Measurements from ENCODE around the gene SMPDL3A. TPM values are rescaled to one million over a fixed set of nuclear protein-coding genes. Genes with fewer than 3 reads are reported as not detected.

Gene SMPDL3A
- polyA plus RNA-seq, 6 donors from 2014 or later: 0.19 TPM; not detected in 5

Other genes with a start within 250 kb of the SMPDL3A start
- under 1 TPM in 2 of 6 donors, not detected in 4; 0.53 to 0.68 TPM for gene PKIB, start 178.9 kb upstream of the SMPDL3A start, polyA plus RNA-seq (ENCODE audit: low read depth in 6 of 6)
- not detected for gene FABP7, start 9.5 kb upstream of the SMPDL3A start, polyA plus RNA-seq (ENCODE audit: low read depth in 6 of 6)
- not detected for gene CLVS2, start 207.0 kb downstream of the SMPDL3A start, polyA plus RNA-seq (ENCODE audit: low read depth in 6 of 6)